Activated CD4-positive, alpha-beta T cell treated with anti-CD3 and anti-CD28 coated beads, Interleukin-2, amount 10 ng/mL, durations not matched to agents 7 days and 5 days (primary cell): ENCODE data around the gene CALD1. TPM values are rescaled to one million over a fixed set of nuclear protein-coding genes. Genes with fewer than 3 reads are reported as not detected.

Experiments used
- CTCF ChIA-PET: fragments of 350-600 bp; sonication (Branson Sonifier 250); formaldehyde crosslinking; loops from one replicate; lab custom pipeline; 2021; ENCODE audit warnings: antibody characterized with exemption; lab: Charles Lee
- POLR2A ChIA-PET: fragments of 350-600 bp; sonication (Branson Sonifier 250); formaldehyde crosslinking; loops from one replicate; lab custom pipeline; 2021; ENCODE audit warnings: antibody characterized with exemption; lab: Charles Lee
- DNase-seq: peaks from one replicate; pipeline ENCODE4 v3.0.0-alpha.2; 2020
- H3K27ac Mint-ChIP-seq: one replicate; pipeline ENCODE4 v1.8.0; 2021; ENCODE audit warnings: mild to moderate bottlenecking, moderate library complexity, mixed read lengths
- H3K27me3 Mint-ChIP-seq: one replicate; pipeline ENCODE4 v1.8.0; 2021; ENCODE audit warnings: mixed read lengths
- H3K36me3 Mint-ChIP-seq: one replicate; pipeline ENCODE4 v1.8.0; 2021; ENCODE audit warnings: low read depth, mixed read lengths
- H3K4me1 Mint-ChIP-seq: one replicate; pipeline ENCODE4 v1.8.0; 2021; ENCODE audit warnings: mixed read lengths
- H3K4me3 Mint-ChIP-seq: one replicate; pipeline ENCODE4 v1.8.0; 2021; ENCODE audit warnings: mild to moderate bottlenecking, moderate library complexity, mixed read lengths
- H3K9me3 Mint-ChIP-seq: one replicate; pipeline ENCODE4 v1.8.0; 2021; ENCODE audit warnings: mixed read lengths
- total RNA-seq, 2 experiments: library from RNA; stranded (reverse); gene quantifications; one replicate each; pipeline ENCODE4 v1.2.3, GENCODE V29; 2021

CALD1 gene
- total RNA-seq, 2 experiments from 2014 or later = 0.10 to 0.17 TPM

DNA sequence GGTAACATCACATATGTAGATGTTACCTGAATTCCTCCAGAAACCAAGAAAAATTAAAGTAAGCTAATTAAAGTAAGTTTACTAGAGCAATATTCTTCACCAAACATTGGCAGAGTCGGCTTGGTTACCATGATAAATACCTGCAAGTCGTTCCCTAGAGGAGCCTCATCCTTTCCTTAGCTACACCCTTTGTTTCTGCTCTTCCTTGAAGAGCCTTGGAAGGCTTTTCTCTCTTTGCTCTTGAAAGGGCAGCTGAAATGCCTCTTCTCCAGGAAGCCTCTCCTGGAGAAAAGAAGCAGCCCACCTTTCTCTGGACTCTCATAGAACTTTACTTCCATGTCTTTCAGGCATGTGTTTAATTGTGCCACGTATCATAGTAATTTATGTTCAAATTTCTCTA is 34.9 kb upstream of the CALD1 start:
- no peak overlapping the region for H3K4me3 Mint-ChIP-seq
- no peaks in the 10 kb centered on the region for H3K36me3 Mint-ChIP-seq
- no peaks in the 10 kb centered on the region for H3K4me1 Mint-ChIP-seq
- DNase-seq = no peak
- CTCF ChIA-PET = interaction anchor here (1.0 kb wide), 1 partner anchor 16 kb away, joined by 4 read pairs; no protein-coding TSS in a partner anchor
- no peaks in the 10 kb centered on the region for H3K27me3 Mint-ChIP-seq
- H3K27ac Mint-ChIP-seq = no peak overlapping the region
- H3K9me3 Mint-ChIP-seq = no peaks in the 10 kb centered on the region
- POLR2A ChIA-PET = no interaction called here

DNA sequence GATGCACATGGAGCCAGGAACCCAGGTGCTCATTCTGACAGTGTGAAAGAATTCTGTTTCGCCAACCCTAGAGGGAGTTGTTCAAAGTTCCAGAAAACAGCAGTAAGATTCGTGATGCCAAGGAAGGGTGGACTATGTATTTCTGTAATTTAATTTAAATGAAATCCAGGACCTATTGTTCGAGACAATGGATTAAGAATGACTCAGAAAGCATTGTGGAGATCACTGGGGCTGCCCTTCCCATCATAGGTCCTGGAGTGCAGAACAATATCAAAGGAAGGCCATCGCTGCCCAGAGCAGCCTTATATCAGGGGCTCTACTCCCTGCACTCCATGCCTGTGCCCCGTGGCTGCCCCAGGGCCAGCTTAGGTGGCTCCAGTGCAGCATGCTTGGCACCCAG is 32.1 kb upstream of the CALD1 start:
- POLR2A ChIA-PET = no interaction called here
- DNase-seq = no peak
- Mint-ChIP-seq H3K4me3 (no peak overlapping the region), H3K27me3 (no peaks in the 10 kb centered on the region), H3K4me1 (peaks cover 8% of the 10 kb centered on the region), H3K9me3 (no peaks in the 10 kb centered on the region), H3K27ac (no peak overlapping the region), H3K36me3 (no peaks in the 10 kb centered on the region)
- CTCF ChIA-PET = interaction anchor here (1.5 kb wide), 1 partner anchor 102 kb away, joined by 4 read pairs; no protein-coding TSS in a partner anchor

GRCh38 chr7:134750083-134751062 is 29.1 kb upstream of the CALD1 start:
- no peaks in the 10 kb centered on the region for H3K36me3 Mint-ChIP-seq
- no peaks in the 10 kb centered on the region for H3K9me3 Mint-ChIP-seq
- no peak overlapping the region for H3K4me3 Mint-ChIP-seq
- no peaks in the 10 kb centered on the region for H3K27me3 Mint-ChIP-seq
- peak; percentile 69 for DNase-seq
- POLR2A ChIA-PET = no interaction called here
- CTCF ChIA-PET = interaction anchor here (0.6 to 0.9 kb wide), 6 partner anchors 12 to 107 kb away, joined by 3 to 6 read pairs (median 3); no protein-coding TSS in a partner anchor
- H3K27ac Mint-ChIP-seq = no peak overlapping the region
- H3K4me1 Mint-ChIP-seq = peaks cover 8% of the 10 kb centered on the region

GRCh38 chr7:134752006-134752760 is 27.3 kb upstream of the CALD1 start:
- no peaks in the 10 kb centered on the region for H3K36me3 Mint-ChIP-seq

DNA sequence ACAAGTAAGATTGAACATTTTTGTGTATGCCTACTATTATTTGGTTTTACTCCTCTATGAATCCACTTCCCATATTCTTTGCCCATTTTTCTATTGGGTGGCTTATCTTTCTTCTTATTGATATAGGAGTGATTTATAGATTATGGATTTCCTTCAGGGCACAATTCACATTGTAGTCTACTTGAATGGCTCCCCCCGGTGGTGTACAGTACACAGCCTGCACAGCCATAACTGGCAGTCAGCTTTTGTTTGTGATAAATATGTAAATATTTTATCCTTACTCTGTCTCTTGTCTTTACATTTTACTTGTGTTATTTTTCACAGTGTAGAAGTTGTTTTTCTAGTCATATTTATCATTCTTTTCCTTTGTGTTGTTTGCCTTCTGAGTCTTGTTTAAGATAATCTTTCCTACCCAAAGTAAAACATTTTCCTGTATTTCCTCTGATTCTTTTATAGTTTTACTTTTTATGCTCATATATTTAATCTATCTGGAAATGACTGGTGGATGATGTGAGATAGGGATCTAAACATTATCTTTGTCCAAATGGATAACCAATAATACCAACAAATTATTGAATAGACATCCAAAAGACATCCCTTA is 23.9 kb upstream of the CALD1 start:
- Mint-ChIP-seq H3K4me1 (peaks cover 10% of the 10 kb centered on the region), H3K27ac (no peak overlapping the region), H3K36me3 (no peaks in the 10 kb centered on the region), H3K4me3 (no peak overlapping the region), H3K27me3 (no peaks in the 10 kb centered on the region), H3K9me3 (no peaks in the 10 kb centered on the region)
- POLR2A ChIA-PET = no interaction called here
- DNase-seq = peak; percentile 61
- CTCF ChIA-PET = interaction anchor here (0.7 to 1.1 kb wide), 4 partner anchors 11 to 121 kb away, joined by 3 to 4 read pairs (median 3); no protein-coding TSS in a partner anchor

More at GRCh38 chr7:134752006-134752760, 27.3 kb upstream of the CALD1 start:
- no peak for DNase-seq
- Mint-ChIP-seq H3K4me1 (peaks cover 8% of the 10 kb centered on the region), H3K9me3 (no peaks in the 10 kb centered on the region), H3K4me3 (no peak overlapping the region), H3K27ac (no peak overlapping the region), H3K27me3 (no peaks in the 10 kb centered on the region)
- ChIA-PET CTCF (interaction anchor here (0.5 to 1.6 kb wide), 6 partner anchors 16 to 234 kb away, joined by 3 to 10 read pairs (median 4); partner anchors contain the start of gene AGBL3), POLR2A (no interaction called here)

- Mint-ChIP-seq H3K9me3 (peaks cover 2% of the 10 kb centered on the region), H3K36me3 (no peaks in the 10 kb centered on the region), H3K4me3 (no peak overlapping the region), H3K4me1 (peaks cover 5% of the 10 kb centered on the region), H3K27me3 (no peaks in the 10 kb centered on the region), H3K27ac (no peak overlapping the region)
- CTCF ChIA-PET = no interaction called here
- POLR2A ChIA-PET = no interaction called here
- DNase-seq = no peak
Observed at GRCh38 chr7:134757938-134758337, 21.5 kb upstream of the CALD1 start.

- ChIA-PET POLR2A (no interaction called here), CTCF (interaction anchor here (0.8 to 1.1 kb wide), 2 partner anchors 25 to 27 kb away, joined by 3 to 4 read pairs; no protein-coding TSS in a partner anchor)
- peaks cover 5% of the 10 kb centered on the region for H3K4me1 Mint-ChIP-seq
- no peaks in the 10 kb centered on the region for H3K36me3 Mint-ChIP-seq
- H3K27ac Mint-ChIP-seq = no peak overlapping the region
- no peaks in the 10 kb centered on the region for H3K27me3 Mint-ChIP-seq
- no peak overlapping the region for H3K4me3 Mint-ChIP-seq
- DNase-seq = no peak
- peaks cover 2% of the 10 kb centered on the region for H3K9me3 Mint-ChIP-seq
Observed at GRCh38 chr7:134758981-134759380, 20.5 kb upstream of the CALD1 start.

DNA sequence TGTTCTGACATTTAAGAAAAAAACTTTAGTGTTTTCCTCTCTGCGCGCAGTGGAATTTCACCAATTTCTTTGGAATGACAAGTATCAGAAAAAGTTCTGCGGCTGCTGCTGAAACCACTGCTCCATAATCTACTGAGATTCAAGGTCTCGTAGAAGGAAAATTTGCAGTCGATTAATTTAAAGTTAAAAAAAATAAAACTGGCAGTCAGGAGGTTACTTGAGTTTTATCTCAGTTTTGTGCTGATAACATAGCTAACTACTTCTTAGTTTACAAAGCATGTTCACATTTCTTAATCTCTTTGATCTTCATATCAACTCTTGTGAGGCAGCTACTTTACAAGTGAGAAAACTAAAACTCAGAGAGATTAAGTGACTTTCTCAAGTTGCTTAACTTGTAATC is 18.2 kb upstream of the CALD1 start:
- no peak for DNase-seq
- Mint-ChIP-seq H3K27ac (no peak overlapping the region), H3K4me3 (no peak overlapping the region), H3K9me3 (peaks cover 4% of the 10 kb centered on the region), H3K27me3 (no peaks in the 10 kb centered on the region), H3K4me1 (peaks cover 5% of the 10 kb centered on the region), H3K36me3 (no peaks in the 10 kb centered on the region)
- CTCF ChIA-PET = interaction anchor here (0.7 kb wide), 1 partner anchor 14 kb away, joined by 3 read pairs; no protein-coding TSS in a partner anchor
- POLR2A ChIA-PET = no interaction called here

- H3K36me3 Mint-ChIP-seq = no peaks in the 10 kb centered on the region
- POLR2A ChIA-PET = no interaction called here
- no peak overlapping the region for H3K27ac Mint-ChIP-seq
- H3K4me1 Mint-ChIP-seq = peaks cover 5% of the 10 kb centered on the region
- H3K9me3 Mint-ChIP-seq = peaks cover 4% of the 10 kb centered on the region
- no peak for DNase-seq
- no peak overlapping the region for H3K4me3 Mint-ChIP-seq
- H3K27me3 Mint-ChIP-seq = no peaks in the 10 kb centered on the region
- CTCF ChIA-PET = no interaction called here
Observed at GRCh38 chr7:134763960-134764359, 15.5 kb upstream of the CALD1 start.

GRCh38 chr7:134764365-134764764 is 15.1 kb upstream of the CALD1 start:
- no peaks in the 10 kb centered on the region for H3K27me3 Mint-ChIP-seq
- ChIA-PET POLR2A (no interaction called here), CTCF (no interaction called here)
- no peak overlapping the region for H3K27ac Mint-ChIP-seq
- peaks cover 5% of the 10 kb centered on the region for H3K4me1 Mint-ChIP-seq
- H3K9me3 Mint-ChIP-seq = peaks cover 4% of the 10 kb centered on the region
- H3K36me3 Mint-ChIP-seq = no peaks in the 10 kb centered on the region
- no peak overlapping the region for H3K4me3 Mint-ChIP-seq
- no peak for DNase-seq

- ChIA-PET POLR2A (no interaction called here), CTCF (interaction anchor here (0.8 to 1.3 kb wide), 2 partner anchors 11 to 153 kb away, joined by 3 read pairs; no protein-coding TSS in a partner anchor)
- no peaks in the 10 kb centered on the region for H3K27me3 Mint-ChIP-seq
- no peak overlapping the region for H3K4me3 Mint-ChIP-seq
- H3K9me3 Mint-ChIP-seq = peaks cover 4% of the 10 kb centered on the region
- H3K4me1 Mint-ChIP-seq = no peaks in the 10 kb centered on the region
- no peaks in the 10 kb centered on the region for H3K36me3 Mint-ChIP-seq
- no peak overlapping the region for H3K27ac Mint-ChIP-seq
- no peak for DNase-seq
Observed at GRCh38 chr7:134766779-134767519, 12.5 kb upstream of the CALD1 start.
